HG03103 (cell line): ENCODE data around the gene PCDHA5.

Experiments
- ATAC-seq: cut with Tn5 transposase; IDR thresholded peaks from one replicate; pipeline ENCODE4 v1.9.1; 2021; ENCODE audit warnings: low read depth; ENCODE audit not compliant: unreplicated experiment

The PCDHA5 gene

DNA sequence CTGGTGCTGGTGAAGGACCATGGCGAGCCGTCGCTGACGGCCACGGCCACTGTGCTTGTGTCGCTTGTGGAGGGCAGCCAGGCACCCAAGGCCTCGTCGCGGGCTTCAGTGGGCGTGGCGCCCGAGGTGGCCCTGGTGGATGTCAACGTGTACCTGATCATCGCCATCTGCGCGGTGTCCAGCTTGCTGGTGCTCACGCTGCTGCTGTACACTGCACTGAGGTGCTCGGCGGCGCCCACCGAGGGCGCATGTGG lies 36.5 kb downstream of the PCDHA5 start:
- ATAC-seq: no peak

DNA sequence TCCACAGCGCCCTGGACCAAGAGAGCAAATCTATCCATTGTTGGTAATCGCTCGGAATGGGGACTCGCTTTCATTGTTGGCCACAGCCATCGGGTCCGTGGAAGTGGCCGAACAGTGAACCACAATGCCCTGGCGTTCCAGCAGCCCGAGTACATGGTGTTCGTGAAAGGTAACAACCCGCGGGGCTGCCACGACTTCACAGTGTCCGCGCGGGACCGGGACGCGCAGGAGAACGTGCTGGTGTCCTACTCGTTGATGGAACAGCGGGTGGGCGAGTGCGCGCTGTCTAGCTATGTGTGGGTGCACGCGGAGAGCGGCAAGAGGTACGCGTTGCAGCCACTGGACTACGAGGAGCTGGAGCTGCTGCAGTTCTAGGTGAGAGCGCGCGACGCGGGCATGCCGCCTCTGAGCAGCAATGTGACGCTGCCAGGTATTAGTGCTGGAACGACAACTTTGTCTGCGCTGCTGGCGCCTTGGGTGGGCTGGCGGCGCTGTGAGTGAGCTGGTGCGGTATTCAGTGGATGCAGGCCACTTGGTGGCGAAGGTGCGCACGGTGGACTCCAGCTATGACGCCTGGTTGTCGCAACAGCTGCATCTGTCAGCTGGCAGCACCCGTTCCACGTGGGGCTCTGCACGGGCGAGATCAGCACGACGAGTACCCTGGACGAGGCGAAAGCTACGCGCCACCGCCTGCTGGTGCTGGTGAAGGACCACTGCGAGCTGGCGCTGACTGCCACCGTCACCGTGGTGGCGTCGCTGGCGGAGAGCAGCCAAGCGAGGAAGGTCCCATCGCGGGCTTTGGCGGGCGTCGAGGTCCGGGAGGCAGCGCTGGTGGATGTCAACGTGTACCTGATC lies 41.3 kb downstream of the PCDHA5 start:
- ATAC-seq: no peak

DNA sequence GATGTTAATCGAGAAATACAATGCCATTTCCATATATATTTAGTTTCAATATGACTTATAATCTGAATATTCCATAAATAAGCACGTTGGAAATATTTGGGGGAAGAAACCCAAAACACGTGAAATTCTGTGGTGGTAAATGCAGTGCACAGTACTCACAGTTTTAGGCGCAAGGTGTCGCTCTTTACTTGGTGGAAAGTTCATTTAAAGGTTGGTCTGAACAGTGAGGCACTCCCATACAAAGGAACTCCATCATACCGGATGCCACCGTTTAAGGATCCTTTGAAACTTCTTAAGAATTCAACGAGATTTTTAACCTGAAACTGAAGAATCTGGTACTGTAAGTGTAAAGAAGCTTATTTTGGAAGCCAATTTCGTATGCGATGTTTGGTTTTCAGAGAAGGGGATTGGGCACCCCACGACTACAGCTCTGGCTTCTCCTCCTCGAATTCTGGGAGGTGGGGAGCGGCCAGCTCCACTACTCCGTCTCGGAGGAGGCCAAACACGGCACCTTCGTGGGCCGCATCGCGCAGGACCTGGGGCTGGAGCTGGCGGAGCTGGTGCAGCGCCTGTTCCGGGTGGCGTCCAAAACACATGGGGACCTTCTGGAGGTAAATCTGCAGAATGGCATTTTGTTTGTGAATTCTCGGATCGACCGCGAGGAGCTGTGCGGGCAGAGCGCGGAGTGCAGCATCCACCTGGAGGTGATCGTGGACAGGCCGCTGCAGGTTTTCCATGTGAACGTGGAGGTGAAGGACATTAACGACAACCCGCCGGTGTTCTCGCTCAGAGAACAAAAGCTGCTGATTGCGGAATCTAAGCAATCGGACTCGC lies 47.5 kb downstream of the PCDHA5 start, which contains the start of gene PCDHA11:
Gene PCDHA11, plus strand, starts transcription at position 237 of the 834 bp plus-strand sequence. Its CDS starts 147 bp downstream, at position 384.
- no peak for ATAC-seq

DNA sequence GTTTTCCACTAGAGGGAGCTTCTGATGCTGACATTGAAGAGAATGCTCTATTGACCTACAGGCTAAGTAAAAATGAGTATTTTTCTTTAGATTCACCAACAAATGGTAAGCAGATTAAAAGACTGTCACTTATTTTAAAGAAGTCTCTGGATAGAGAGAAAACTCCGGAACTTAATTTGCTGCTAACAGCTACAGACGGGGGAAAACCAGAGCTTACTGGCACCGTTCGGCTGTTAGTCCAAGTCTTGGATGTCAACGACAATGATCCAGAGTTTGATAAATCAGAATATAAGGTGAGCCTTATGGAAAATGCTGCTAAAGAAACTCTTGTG lies 48.1 kb downstream of the PCDHA5 start:
- no peak for ATAC-seq

DNA sequence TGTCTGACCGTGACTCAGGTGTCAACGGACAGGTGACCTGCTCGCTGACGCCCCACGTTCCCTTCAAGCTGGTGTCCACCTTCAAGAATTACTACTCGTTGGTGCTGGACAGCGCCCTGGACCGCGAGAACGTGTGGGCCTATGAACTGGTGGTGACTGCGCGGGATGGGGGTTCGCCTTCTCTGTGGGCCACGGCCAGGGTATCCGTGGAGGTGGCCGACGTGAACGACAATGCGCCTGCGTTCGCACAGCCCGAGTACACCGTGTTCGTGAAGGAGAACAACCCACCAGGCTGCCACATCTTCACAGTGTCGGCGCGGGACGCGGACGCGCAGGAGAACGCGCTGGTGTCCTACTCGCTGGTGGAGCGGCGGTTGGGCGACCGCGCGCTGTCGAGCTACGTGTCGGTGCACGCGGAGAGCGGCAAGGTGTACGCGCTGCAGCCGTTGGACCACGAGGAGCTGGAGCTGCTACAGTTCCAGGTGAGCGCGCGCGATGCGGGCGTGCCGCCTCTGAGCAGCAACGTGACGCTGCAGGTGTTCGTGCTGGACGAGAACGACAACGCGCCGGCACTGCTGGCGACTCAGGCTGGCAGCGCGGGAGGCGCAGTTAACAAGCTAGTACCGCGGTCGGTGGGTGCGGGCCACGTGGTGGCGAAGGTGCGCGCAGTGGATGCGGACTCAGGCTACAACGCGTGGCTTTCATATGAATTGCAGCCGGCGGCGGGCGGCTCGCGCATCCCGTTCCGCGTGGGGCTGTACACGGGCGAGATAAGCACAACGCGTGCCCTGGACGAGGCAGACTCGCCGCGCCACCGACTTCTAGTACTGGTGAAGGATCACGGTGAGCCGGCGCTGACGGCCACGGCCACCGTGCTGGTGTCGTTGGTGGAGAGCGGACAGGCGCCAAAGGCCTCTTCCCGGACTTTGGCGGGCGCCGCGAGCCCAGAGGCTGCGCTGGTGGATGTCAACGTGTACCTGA lies 49.1 kb downstream of the PCDHA5 start:
- no peak for ATAC-seq
